NCI-H748 (cell line): ENCODE measurements around the gene TGM5.
"Not testable (repeated sequence)": the region's sequence is repeated elsewhere in the genome, so short reads cannot be mapped to it uniquely, and the experiment has no call there.

Experiments
- DNase-seq: peaks from one replicate; lab custom pipeline; 2025; ENCODE audit not compliant: unreplicated experiment; lab: John Stamatoyannopoulos, UW

TGM5 gene

GRCh38 chr15:43246261-43246774, 20.4 kb downstream of the TGM5 start:
- DNase-seq, result no peak

- DNase-seq, result no peak
Observed at GRCh38 chr15:43244092-43244491, 22.6 kb downstream of the TGM5 start.

- no peak for DNase-seq
Observed at GRCh38 chr15:43243020-43243645, 23.6 kb downstream of the TGM5 start.

GRCh38 chr15:43242616-43243015, 24.1 kb downstream of the TGM5 start:
- DNase-seq, result no peak

- DNase-seq, result no peak
Observed at GRCh38 chr15:43241100-43241499, 25.6 kb downstream of the TGM5 start.

- DNase-seq, result no peak
Observed at GRCh38 chr15:43239732-43240491, 26.8 kb downstream of the TGM5 start.

GRCh38 chr15:43238671-43239131, 28.0 kb downstream of the TGM5 start:
- no peak for DNase-seq

- DNase-seq, result no peak
Observed at GRCh38 chr15:43237842-43238470, 28.8 kb downstream of the TGM5 start.

GRCh38 chr15:43235536-43235935, 31.2 kb downstream of the TGM5 start:
- DNase-seq, result no peak

- no peak for DNase-seq
Observed at GRCh38 chr15:43232289-43232874, 34.3 kb downstream of the TGM5 start.

GRCh38 chr15:43230640-43231115, 36.0 kb downstream of the TGM5 start:
- DNase-seq, result no peak

GRCh38 chr15:43229977-43230376, 36.8 kb downstream of the TGM5 start:
- no peak for DNase-seq

- no peak for DNase-seq
Observed at GRCh38 chr15:43226436-43227305, 40.1 kb downstream of the TGM5 start.

GRCh38 chr15:43225950-43226255, 40.8 kb downstream of the TGM5 start:
- not testable (repeated sequence) for DNase-seq

- DNase-seq, result peak; percentile 61
Observed at GRCh38 chr15:43225201-43225949, 41.4 kb downstream of the TGM5 start.

GRCh38 chr15:43221422-43221821, 45.3 kb downstream of the TGM5 start:
- no peak for DNase-seq

- DNase-seq, result no peak
Observed at GRCh38 chr15:43220991-43221403, 45.7 kb downstream of the TGM5 start, which contains the start of gene EPB42. Gene EPB42, minus strand, starts transcription at chr15:43221018. Its CDS starts 193 bp downstream, at chr15:43220825.

- DNase-seq, result no peak
Observed at GRCh38 chr15:43219929-43220928, 46.5 kb downstream of the TGM5 start.
